DMS79 treated with DMSO at 0.1 percent for 48 hours (cell line): Measurements from ENCODE around the gene BPIFA2.
A peak's percentile ranks its signal among the peaks of the same experiment; 100 is the strongest.

Source experiments
- DNase-seq: peaks from one replicate; lab custom pipeline; 2025; lab: John Stamatoyannopoulos, UW

BPIFA2 gene

DNA sequence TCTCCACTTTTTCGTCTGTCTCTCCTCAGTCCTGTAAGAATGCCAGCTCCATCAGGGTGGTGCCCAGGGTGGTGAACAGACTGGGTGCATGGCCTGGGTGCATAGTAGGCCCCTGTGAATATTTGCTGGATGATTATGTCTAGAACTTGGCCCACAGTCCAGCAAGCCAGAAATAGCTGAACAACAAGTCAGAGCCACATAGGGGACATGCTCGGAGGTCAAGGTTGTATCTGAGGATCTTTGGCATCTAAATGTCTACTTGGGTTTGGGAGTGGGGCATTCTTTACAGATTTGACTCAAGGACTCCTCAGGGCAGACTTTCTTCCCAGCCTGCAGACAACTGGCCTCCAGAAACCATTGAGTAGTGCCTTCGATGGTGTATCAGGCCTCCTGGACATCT, 31.1 kb downstream of the BPIFA2 start:
- DNase-seq = no peak

DNA sequence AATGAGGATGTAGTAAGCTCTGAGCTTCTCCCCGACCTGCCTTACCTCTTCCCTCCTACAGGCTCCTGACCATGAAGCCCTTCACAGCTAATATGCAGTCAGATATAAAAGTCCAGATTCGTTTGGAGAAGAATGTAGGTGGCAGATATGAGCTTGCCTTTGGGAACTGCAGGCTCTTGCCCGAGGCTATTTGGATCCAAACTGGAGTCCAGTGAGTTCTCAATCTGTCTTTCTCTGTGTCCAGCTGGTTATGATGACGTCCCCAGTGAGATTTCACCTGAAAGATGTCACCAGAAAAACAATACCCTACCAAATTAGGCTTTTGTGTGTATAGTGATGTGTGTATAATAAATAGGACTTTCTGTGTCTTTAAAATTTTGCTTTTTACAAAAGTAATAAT, 34.5 kb downstream of the BPIFA2 start:
- DNase-seq = no peak

DNA sequence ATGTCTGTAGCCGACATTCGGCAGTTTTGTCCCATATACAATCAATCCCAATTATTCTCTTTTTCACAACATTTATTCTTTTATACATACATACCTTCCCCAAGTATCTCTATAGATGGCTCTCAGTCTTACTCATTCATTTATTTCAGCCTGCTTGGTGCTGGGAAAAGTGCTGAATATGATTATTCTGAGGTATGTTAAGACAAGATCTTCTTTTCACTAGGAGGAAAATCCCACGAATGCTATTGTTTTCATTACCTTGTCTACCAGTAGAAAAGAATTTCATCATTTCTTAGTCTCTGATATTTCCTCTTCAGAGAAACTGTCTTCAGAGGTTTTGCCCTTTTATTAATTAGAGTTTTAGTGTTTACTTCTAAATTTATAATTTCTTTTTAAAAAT, 35.5 kb downstream of the BPIFA2 start:
- no peak for DNase-seq

DNA sequence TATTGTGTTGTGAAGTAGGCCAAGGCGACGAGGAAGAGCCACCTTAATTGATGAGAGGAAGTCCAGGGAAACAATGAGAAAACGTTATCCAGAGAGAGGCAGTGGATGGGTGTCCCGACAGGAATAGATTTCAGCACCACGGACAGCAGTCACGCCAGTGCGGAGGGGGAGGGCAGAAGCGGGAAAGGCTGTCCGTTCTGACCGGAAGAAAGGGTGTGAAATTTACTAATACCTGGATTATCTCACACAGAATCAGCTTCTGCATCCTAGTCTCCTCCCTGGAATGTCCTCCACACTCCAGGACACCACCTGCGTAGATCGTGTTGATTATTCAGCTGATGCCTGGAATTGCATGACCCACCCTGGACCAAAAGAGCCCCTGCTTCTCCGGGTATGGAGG, 41.8 kb downstream of the BPIFA2 start:
- DNase-seq = no peak

DNA sequence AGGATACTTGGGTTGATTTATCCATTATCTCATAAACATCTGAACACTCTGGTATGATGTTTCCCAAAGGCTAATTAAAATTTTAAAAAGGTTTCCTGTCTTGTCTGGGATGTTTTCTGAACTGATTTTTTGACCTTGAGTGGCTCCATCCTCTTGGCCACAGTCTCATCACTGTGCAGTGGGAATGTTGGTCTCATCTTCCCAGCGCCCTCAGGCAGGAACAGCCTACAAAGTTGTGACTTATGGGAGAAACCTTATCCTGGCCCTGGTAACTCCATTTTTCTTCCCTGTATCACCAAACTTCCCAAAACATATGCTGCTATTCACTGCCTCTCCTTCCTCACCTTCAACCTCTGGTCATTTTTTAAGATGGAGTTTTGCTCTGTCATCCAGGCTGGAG, 42.4 kb downstream of the BPIFA2 start:
- no peak for DNase-seq

DNA sequence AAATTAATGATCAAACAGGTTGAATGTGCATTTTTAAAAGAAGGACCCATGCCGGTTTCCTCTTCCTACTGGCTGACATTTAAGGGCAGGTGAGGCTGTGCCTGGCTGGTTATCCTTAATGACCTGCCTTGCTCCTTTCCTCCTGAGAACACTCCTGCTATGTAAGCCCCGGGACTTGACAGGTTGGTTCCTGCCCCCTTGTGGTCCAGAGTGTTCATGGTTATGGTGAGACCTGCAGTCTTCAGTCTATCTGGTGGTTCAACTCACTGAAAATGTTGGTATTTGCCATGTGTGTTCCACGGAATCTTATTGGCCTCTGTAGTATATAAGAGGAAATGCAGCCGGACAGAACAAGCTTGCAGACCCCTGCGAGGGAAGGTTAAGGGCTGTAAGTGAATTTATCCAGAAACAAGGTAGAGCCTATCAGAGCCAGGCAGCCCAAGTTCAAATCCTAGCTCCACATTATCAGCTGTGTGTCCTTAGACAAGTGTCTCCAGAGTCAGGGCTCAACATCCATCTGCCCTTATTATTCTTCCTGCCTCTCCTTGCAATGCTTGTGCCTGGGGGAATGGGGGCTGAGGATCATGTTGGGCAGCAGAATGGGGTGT, 44.0 kb downstream of the BPIFA2 start:
- DNase-seq = peak; percentile 62

DNA sequence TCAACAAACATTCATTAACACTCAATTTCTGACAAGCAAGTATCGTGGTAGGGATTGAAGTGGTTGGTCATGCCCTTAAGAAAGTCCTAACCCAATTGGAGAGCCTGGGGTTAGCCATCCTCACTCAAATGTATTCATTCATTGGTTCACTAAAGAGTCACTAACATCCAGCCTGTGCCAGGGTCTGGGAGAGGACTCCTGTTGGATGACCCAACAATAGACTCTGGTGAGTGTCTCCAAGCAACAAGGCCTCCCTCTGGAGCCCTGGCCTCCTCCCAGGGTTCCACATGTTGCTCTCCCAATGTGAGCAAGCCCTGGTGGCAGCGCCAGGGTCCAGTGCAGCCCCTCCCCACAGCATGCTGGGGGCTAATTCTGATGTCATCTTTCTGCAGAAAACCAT, 49.1 kb downstream of the BPIFA2 start, which contains the start of gene BPIFA3:
Gene BPIFA3, plus strand, starts transcription at position 301 of the 400 bp plus-strand sequence. CDS start 185 bp downstream, outside the sequence.
- DNase-seq = no peak

DNA sequence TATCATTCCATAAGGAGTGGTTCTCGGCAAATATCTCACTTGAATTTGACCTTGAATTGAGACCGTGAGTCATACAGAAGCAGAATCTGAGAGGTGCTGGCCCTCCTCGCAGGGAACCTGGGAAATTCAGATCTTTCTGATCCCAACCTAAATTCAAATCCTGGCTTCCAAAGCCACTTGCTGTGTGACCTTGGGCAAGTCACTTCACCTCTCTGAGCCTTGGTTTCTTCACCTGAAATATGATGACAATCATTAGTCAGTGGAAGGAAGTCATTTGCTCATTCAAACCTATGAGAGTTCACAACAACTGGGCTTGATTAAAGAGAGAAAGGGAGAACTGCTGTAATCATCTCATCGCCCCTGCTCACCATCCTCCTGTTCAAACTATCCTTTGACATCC, 56.4 kb downstream of the BPIFA2 start:
- DNase-seq = no peak

DNA sequence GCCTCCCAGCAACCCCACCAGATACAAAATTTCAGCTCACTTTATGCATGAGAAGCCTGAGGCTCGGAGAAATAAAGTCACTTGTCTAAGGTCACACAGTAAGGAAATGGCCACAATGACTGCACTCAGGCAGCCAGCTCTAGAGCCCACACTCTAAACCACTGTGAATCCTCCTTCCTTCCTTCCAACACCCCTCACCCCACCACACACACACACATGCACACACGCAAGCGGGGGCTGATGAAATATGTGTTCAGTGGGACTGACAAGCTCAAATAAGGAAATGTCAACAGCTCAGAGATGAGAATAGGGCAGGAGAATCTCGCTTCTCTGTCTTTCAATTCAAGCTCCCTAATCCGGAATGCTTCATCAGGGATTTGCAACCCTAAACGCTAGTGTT, 61.9 kb downstream of the BPIFA2 start:
- no peak for DNase-seq
